Stomach (tissue), 4 donors: ENCODE results near the gene CAMKK2.

Experiments
- POLR2A ChIP-seq, 4 donors: fragments of 450-650 bp; IDR thresholded peaks; one replicate each; pipeline ENCODE4 v1.6.1; 2016; ENCODE audit warnings: antibody characterized with exemption in 4 of 4, control low read depth in 2 of 4, mild to moderate bottlenecking in 1 of 4, moderate library complexity in 1 of 4
- POLR2AphosphoS5 ChIP-seq, 3 donors: sonication (generic); formaldehyde crosslinking; IDR thresholded peaks; one replicate each; pipeline ENCODE4 v1.6.1; 2016; ENCODE audit warnings: antibody characterized with exemption in 3 of 3
- TF ChIP-seq, protein P1 (sequence below), 7 experiments: fragments of 450-650 bp in 4 of 7; fragments of 200-600 bp in 3 of 7; sonication (generic) in 3 of 7; IDR thresholded peaks; one replicate each; pipeline ENCODE4 v1.5.1; 2016 to 2019; ENCODE audit warnings: antibody characterized with exemption in 7 of 7, control low read depth in 2 of 7, mild to moderate bottlenecking in 1 of 7

DNA sequence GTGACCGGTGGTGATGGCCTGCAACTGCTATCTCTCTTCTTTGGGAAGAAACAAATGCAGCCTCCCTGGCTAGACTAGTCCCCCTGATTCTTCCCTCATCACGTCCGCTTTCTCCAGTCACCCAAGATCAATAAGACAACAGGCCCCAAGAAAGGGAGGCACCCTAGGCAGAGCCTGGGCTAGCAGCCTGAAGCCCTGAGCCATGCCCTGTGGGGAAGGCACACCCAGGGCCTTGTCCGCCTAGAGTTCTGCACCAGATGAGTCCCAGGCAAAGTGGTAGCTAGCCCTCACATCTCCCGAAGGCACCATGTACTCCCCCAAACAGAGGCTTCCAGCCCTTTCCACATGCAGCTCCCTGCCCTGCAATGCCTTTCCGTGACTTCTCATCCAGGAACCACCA is 35.1 kb downstream of the CAMKK2 start:
- TF ChIP-seq, protein P1, sequence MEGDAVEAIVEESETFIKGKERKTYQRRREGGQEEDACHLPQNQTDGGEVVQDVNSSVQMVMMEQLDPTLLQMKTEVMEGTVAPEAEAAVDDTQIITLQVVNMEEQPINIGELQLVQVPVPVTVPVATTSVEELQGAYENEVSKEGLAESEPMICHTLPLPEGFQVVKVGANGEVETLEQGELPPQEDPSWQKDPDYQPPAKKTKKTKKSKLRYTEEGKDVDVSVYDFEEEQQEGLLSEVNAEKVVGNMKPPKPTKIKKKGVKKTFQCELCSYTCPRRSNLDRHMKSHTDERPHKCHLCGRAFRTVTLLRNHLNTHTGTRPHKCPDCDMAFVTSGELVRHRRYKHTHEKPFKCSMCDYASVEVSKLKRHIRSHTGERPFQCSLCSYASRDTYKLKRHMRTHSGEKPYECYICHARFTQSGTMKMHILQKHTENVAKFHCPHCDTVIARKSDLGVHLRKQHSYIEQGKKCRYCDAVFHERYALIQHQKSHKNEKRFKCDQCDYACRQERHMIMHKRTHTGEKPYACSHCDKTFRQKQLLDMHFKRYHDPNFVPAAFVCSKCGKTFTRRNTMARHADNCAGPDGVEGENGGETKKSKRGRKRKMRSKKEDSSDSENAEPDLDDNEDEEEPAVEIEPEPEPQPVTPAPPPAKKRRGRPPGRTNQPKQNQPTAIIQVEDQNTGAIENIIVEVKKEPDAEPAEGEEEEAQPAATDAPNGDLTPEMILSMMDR (IDR thresholded peaks at IDR 0.05) = no peak
- TF ChIP-seq POLR2AphosphoS5 (IDR thresholded peaks at IDR 0.05) (no peak), POLR2A (IDR thresholded peaks at IDR 0.05) (no peak)
